ENCODE measurements around the gene DOCK11. TPM values are rescaled to one million over a fixed set of nuclear protein-coding genes. Genes with fewer than 3 reads are reported as not detected.

The DOCK11 gene
- total and polyA plus RNA-seq, 9 of the 15 experiments (the other 6 are each of a cell fraction or from before 2014, with no cell fraction given), result 41.8 to 77.8 (median 50.9) TPM

GRCh38 chrX:118521435-118521834, 25.8 kb downstream of the DOCK11 start (continued):
- TF ChIP-seq NFE2L1 (tag; IDR thresholded peaks at IDR 0.05; ENCODE audit: borderline replicate concordance, low read depth), result no peak
- no peak for TF ChIP-seq MAFK (IDR thresholded peaks at IDR 0.05; ENCODE audit: low read length)

- ATAC-seq, result peak; percentile 15; the same call in 1 of the 3 replicates
- CTCF ChIA-PET (ENCODE audit: low intra/inter-chr PET ratio), result interaction anchor here (0.5 kb wide), 1 partner anchor 183 kb away, joined by 3 read pairs; no protein-coding TSS in a partner anchor
- DNase-seq (ENCODE audit: extremely low read depth in 1 of 4, low spot score in 3 of 4), result peak in 1 of 4 experiments; percentile 35
- Histone ChIP-seq H3K4me2 (ENCODE audit: insufficient read depth, low read length) (no peak overlapping the region), H3K4me1 (replicated peaks in 1 of 2; ENCODE audit: control insufficient read depth in 2 of 2, insufficient read depth in 2 of 2, low read length in 2 of 2) (peaks cover 11 to 78% of the 10 kb centered on the region in 2 experiments), H3K9ac (ENCODE audit: insufficient read depth in 1 of 2, low read depth in 2 of 2, low read length in 2 of 2) (no peak overlapping the region), H3K79me2 (ENCODE audit: control insufficient read depth, insufficient read depth, low read length) (peaks cover 94% of the 10 kb centered on the region), H3K9me1 (ENCODE audit: control insufficient read depth, insufficient read depth, low read length) (no peaks in the 10 kb centered on the region), H4K20me1 (replicated peaks; ENCODE audit: control insufficient read depth, insufficient read depth, low read length) (no peaks in the 10 kb centered on the region), H2AFZ (ENCODE audit: low read depth, low read length) (no peak overlapping the region), H3K27ac (ENCODE audit: extremely low read depth, low read depth, low read length) (no peak overlapping the region; the same call in 2 of the 3 replicates), H3K9me3 (replicated peaks; ENCODE audit: control insufficient read depth, insufficient read depth, low read depth, low read length) (no peaks in the 10 kb centered on the region), H3K4me3 (no peak overlapping the region), H3K27me3 (ENCODE audit: control insufficient read depth in 2 of 2, insufficient read depth in 2 of 2, low read length in 2 of 2) (no peaks in the 10 kb centered on the region), H3K36me3 (ENCODE audit: control insufficient read depth, insufficient read depth, low read length) (peaks cover 5% of the 10 kb centered on the region; the same call in 1 of the 3 replicates)
- BruUV-seq (replicated peaks), result no TSS peak
- in situ Hi-C loops (cut with MboI) (no loop called here), intact Hi-C loops (cut with micrococcal nuclease) (no loop called here)
- FAIRE-seq, result no peak
- POLR2A ChIA-PET, result interaction anchor here (0.7 kb wide), 1 partner anchor 12 kb away, joined by 3 read pairs; no protein-coding TSS in a partner anchor
- peak; percentile 74 for TF ChIP-seq ZNF134 (CRISPR knock-in tag; conservative IDR thresholded peaks at IDR 0.05)
- TF ChIP-seq C11orf30 (IDR thresholded peaks at IDR 0.05; ENCODE audit: low read depth), result no peak
- TF ChIP-seq MECOM (CRISPR knock-in tag; IDR thresholded peaks at IDR 0.05), result 0 out of 2 replicates have a peak, but pooled peaks have one; percentile 30
- TF ChIP-seq SPI1 (IDR thresholded peaks at IDR 0.05; ENCODE audit: borderline replicate concordance, low read depth, low read length), result peak; percentile 60; the same call in 1 of the 2 replicates
- 47% methylated on average over 3 of the region's 3 CpGs for WGBS (ENCODE audit: insufficient coverage, low coverage, missing lambda C conversion rate)
Measured at GRCh38 chrX:118522230-118522926, 26.8 kb downstream of the DOCK11 start.
